ENCODE results near the gene LRMDA.

LRMDA gene

DNA sequence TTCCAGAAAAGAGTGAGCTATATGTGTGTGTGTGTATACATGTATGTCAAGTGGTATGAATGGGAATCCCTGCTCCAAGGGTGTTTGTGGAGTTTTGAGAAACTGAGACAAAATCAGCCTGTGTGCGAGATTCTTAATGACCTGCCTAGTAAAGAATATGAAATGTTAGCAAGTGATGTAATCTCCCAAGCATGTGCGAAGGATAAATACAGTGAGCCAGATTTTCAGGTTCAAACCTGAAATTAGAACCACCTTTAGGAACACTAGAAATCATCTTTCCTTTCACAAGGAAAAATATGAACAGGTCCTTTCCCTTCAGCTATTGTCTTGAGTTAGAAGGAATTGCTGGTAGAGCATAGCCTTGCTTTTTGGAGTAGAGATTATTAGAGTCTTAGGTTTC is 457.6 kb downstream of the LRMDA start:
- no peak for DNase-seq

DNA sequence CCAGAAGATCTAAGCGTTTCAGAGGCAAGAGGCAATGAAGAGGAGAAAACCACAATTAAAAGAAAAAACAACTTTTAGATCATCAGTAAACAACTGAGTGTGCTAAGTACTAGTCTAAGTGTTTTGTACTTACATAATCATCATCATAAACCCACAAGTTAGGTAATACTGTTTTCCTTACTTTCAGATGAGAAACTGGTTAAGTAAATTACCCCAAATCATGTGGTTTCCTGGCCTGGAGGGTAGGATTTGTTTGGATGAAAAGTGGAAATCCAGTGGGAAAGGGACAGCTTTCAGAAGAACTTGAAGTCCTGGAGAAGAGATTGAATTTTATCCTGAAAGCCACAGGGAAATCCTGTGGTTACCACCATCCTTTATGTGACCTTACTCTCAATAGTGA is 463.3 kb downstream of the LRMDA start:
- DNase-seq = no peak

DNA sequence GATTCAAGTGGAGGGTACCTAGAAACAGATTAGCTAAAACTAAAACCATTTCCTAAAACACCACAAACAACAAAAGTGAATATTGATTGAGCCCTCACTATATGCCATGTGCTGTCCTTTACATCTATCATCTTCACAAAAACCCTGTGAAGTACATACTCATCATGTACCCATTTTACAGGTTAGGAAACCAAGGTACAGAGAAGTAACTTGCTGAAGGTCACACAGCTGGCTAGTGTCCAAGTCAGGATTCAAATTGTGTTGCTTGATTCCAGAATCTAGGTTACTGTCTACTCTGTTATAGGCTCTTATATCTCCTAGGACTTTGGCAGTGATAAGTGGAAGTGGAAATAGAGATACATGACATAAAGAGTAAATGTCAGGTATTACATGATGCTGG is 463.8 kb downstream of the LRMDA start:
- DNase-seq = no peak

DNA sequence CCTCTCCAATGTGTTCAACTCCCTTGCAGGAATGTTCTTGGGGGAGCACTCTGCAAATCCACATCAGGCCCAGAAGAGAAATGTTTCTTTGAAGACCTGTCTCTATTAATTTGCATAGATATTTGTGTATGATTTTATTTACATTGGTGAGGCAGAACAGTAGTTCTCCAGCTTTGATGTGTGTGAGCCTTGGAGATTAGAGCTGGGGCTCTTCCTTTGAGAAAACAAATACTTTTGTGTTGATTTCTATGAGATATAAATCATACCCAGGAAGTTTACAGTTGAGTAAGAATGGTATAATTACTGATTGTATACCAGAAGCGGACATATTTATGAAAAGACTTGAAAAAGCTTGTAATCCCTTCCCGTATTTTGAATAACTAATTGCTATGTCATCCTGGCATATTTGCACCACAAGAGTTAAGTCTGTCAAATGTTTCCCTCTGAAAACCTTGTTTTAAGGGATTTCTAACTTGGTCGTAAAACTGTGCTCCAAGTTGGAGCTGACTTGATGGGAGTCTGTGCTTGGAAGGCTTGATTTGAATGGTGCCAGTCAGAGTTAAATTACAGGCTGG is 468.5 kb downstream of the LRMDA start:
- DNase-seq = no peak

DNA sequence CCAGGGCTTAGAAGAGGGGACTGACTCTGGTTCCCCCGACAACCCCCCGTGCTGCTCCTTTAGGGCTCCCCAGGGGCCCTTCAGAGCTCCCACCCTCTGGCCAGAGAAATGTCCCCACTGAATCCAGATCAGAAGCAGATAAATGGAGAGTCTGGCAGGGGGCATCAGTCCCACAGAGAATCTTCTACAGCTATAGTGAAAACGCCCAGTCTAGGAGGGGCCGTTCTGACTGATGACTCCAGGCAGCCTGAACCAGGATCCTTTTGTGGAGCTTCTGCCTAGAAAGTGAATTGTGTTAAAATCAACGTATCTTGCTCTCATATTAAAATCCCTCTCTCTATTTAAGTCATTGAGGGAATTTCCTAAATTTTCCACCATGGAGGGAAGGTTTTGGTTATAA is 471.4 kb downstream of the LRMDA start:
- DNase-seq = no peak

DNA sequence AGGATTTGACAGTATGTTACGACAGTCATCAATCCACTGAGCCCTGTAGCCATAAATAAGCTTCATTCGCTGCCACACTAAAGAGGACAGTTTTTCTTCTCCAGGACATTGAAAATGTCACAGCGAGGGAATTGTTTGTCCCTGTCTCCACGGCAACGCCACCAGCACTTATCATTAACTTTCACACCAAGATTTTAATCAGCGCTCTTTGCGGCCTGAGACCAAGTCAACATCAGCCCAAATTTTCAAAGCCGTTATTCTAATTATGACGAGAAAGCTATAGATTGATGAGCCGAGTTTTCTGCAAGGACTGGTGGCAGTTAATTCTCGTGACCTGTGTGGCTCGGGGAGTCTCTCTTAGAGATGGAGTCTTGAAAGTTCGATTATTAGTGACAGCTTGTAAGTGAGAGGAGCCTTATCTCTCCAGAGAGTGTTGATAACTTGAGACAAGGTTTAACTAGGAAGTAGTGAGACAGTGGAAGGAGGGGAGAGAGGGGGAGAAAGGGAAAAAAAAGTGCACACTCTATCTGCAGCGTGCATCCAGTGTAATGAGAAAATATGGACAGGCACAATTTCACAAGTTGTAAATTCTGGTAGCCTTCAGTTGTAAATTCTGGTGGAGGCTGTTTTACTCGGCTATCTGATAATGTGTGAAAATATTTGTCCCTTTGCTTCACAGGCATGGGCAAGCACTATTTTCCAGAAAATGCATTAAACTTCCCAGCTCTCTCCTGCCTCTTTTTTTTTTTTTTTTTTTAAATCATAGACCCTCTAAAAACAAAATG is 473.3 kb downstream of the LRMDA start:
- no peak for DNase-seq

DNA sequence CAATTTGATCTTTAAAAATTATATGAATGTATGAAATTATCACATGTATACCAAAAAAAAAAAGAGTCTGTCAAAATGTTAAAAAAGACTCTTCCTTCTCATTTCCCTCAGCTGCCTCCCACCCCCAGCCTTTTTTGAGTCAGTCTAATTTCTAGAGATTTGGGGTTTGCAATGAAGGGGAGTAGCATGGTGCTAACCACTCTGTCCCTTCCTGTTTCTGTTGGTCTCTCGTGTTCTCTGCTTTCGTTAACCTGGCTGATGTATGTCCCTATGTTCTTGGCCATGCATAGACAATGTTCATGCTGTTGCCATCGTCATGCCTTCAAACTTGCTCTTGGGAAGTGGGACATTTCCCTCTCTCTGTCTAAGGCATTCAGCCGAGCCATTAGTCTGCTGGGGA is 474.1 kb downstream of the LRMDA start:
- DNase-seq = no peak

DNA sequence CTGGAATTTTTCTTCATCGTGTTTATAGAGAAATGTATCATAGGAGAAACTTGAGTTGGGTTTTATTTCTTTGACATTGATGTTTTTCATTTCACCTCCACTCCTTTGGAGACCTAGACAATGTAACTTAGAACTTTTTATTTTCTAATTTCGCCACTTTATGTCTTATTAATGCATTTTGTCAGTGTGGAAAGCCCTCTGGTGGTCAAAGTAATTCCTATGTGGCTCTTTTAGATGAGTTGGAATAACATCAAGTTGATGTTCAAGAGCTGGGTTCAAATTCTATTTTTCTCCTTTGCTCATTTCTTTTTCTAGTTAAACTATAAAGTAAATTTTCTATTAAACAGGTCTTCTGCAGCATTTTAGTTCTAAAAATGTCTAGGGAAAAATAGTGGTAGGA is 478.6 kb downstream of the LRMDA start:
- no peak for DNase-seq

DNA sequence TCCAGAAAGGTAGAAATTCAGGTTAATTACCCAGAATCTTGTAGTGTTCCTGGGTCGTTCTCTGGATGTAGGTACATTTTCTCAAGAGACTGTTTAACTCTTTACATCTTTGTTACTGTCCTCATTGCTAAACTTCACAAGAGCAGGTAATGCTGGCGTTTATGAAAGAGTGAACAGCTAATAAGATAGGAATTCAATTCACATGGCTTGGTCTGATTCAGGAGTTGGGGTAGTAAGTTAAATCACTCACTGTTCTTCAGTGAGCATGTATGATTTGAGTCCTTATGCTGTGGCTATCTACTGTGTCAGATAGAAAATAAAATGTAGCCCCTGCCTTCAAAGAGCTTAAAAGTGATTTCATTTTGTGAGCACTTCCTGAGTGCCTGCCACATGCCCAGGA is 480.0 kb downstream of the LRMDA start:
- DNase-seq = no peak

DNA sequence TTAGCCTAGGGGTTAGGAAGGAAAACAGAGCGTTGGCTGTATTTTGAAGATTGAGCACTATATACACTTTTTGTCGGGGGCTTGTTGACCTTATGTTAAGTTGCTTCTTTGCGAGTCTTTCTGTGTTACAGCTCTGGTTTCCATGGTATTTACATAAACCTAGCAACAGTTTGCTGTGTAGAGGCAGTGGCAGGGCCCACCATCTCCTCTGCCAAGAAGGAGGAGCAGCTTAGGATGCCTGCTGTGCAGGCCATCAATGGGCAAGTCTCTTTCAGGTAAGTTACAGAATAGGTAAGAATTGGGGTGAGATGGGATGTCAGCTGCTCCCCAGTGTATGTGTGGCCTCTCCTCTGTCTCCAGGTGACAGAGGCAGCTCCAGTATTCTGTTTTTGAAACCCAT is 485.5 kb downstream of the LRMDA start:
- DNase-seq = no peak

DNA sequence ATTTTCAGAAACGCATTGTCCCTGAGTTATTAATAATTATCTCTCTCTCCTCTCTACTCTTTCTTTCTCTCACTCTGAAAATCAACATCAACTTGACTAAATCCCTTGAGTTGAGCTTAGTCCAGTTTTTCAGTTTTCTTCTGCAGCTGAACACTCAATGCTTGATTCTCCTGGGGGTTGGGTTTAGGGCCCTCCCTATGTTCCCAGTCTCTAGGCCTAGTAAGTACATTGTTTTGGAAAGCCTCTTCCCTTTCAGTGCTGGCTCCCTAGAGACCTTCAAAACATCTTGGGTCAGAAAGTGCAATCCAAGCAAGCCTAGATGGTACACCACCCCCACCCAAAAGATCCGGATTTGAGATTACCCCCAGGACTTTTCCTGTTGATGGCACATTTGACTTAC is 488.5 kb downstream of the LRMDA start:
- no peak for DNase-seq

DNA sequence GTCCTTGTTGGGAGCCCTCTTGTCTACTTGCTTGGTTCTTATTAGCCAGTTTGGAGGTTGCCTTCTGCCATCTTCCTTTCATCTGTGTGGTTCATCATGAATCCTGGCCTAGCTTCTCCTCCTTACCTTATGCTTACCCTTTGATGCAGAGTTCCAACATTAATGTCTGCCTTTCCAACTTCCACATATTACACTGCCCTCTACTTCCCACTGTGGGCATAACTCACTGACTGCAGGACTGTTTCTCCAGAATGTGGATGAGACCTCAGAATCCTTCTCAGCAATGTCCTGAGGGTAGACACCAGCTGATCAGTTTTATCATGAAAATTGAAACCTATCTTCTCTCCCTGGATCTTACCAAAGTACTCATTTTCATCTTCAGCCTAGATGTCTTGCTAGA is 491.0 kb downstream of the LRMDA start:
- no peak for DNase-seq

DNA sequence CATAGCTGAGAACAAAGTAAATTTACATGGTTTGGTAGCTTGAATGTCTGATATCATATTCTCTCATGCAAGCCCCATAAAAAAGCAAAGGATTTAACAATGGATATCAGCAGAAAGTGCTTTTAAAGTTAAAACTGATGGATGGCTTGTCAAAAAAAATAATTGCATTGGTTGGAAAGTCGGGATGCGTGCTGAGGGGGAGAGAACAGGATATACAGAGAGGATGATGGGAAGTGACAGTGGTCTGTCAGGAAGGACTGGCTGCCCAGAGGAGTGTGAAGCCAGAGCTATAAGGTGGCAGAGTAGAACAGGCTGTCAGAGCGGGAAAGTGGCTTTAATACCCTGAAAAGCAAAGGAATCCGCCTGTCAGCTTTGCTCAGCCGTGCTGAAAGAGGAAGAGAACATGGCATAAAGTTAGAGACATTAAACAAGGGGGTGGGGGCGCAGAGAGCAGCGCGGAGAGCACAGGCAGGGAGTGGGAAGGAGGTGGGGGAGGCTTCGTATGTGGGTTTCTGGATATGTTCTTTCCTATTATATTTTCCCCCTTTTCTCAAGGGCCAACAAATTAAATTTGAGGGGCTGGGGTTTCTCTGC is 493.0 kb downstream of the LRMDA start:
- no peak for DNase-seq

DNA sequence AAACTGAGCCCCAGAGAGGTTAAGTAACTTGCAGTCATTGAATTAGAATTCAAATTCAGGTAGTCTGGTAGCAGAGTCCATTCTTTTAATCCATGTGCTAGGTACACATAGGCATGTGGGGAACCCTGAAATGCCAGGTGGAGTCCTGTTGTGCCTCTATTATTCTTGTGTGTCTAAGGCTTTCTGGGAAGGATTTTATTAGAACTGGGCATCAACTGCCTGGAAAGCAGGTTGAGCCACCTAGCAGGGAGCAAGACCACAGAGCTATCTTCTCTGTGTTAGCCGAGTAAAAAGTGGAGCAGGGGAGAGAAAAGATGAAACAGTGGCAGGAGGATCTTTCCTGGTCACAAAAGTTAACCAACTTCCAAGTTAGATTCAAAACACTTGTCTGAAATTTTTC is 494.6 kb downstream of the LRMDA start:
- no peak for DNase-seq

DNA sequence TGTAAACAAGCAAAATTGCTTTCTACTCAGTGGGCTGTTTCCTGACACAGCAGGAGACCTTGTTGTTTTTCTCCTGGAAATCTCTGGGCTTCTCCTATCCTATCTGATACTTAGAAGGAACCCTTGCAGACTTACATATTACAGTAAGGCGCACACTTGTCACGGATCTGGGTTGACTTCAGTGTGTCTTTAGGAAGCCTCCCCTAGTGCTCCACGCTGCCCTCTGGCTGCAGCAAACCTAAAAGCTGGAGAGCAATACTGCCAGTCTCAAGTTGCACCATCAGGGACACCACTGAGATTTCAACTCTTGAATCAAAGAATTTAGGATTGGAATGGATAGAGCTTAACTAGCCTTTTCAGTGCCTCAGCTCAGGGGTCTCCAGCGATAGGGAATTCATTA is 495.3 kb downstream of the LRMDA start:
- no peak for DNase-seq

DNA sequence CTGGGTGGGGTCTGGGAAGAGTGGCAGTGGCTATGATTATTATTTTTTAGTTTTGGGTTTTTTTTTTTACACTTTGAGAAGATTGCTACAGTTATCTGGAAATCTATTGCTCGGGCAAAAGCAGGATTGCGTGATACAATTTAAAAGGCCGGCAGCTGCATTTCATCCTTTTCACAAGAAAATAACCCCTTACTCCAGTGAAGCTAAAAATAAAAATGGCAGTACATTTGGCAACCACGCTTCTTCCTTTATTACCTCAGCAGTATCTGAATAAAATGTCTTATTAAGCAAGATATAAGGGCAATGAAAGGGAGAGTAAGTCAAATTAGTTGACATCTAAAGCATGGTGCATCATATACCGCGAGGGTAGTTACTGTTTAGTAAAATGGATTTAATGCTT is 496.8 kb downstream of the LRMDA start:
- no peak for DNase-seq

DNA sequence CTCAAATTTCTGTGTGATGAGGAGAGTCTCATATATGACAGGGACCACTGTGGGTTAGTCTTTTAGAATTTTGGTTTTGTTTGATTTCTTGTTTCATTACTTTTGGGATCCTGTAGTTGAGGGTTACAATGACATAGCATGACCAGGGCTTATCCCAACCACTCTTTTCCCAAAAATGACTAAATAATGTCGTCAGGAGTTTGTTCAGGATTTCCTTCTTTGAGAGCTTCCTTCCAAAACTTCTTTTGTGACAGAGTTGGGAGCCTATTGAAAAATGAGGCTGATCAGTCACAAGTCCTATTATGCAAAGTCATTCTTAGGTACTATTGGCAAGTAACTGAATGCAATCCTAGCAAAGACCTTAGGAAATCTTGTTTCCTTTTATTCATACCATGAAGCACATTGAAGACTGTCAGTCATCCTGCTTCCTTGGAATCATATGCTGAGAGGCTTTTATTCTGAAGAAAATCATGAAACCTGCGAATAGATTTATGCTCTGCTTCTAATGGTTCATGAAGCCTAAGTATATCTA is 498.3 kb downstream of the LRMDA start:
- no peak for DNase-seq

DNA sequence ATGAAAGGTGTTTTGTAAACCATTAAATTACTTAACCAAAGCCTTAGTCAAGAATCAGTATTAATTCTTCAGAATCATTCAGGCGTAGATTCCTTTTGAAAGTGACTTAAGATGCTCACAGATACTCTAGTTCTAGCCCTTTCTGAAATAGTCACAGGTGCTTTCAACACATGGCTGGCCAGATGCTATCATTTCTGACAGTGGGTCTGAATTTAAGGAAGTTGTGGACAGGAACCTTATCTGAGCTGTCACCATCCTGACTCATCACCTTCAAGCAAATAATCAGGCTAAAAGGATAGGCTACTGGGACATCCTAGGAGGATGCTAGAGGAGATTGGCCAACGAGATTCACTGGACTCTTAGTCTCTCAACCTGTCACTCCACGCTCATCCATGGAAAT is 501.5 kb downstream of the LRMDA start:
- no peak for DNase-seq

DNA sequence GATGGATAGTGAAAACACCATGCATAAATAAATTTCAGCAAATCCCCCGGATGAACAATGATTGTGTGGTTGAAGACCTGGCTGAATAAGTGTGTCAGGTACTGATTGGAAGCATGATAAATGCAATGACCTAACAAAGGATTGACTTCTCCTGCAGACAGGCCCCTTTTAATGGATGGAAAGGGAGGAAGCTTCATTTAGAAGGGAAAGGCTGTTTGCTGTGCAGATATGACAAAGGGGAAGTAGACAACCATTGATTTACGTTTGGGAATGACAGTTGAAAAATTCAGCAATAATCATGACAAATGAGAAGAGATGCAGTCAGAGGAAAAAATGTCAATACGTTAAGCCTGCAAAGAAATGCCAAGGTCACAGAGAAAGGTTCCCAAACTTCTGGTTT is 503.8 kb downstream of the LRMDA start:
- no peak for DNase-seq

DNA sequence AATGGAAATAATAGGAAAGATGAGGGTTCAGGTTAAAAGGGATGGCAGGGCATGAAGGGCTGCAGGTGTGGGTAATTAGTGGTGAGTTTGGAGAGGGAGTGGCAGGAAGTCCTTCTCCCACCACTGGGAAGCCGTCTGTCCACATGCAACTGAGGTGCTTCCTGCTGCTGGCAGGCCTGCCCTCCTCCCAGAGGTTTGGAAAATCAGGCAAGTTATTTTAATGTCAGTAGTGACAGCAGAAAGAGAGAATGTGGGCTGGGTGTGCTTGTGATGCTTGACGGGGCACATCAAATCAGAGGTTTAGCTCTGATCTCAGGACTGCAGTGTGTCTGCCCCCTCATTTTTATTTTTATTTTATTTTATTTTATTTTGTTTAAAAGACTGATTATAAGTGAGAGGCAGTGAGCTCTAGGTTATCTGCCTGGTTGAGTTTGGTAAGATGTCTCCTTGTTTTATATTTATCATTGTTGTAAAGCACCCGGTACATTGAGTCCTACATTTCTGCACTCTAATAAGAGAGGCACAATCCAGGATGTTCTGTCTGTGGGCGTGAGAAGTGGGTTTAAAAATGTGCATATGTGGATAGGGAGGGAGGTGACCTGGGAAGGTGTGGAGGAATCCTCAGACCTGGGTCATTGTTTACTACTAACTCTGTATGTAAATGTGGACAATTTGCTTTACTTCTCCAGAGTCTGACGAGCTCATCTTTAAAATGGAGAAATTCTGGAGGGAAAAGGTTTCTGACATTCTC is 504.4 kb downstream of the LRMDA start:
- DNase-seq = no peak

DNA sequence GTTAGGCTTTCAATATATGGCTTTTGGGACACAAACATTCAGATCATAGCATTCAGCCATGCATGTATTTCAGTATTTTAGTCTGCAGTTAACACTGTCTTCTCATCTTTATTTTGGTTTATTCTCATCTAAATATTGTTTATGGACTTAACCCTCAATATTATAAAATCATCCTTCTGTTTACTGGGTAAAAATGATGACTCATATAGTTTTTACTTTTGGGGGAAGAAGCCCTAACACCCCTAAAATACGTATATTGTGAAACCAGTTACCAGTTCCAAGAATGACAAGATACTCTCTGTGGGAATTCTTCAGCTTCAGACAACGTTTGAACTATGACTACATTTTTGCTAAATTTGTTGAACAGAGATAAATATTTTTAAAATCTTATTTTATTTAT is 505.4 kb downstream of the LRMDA start:
- DNase-seq = no peak

DNA sequence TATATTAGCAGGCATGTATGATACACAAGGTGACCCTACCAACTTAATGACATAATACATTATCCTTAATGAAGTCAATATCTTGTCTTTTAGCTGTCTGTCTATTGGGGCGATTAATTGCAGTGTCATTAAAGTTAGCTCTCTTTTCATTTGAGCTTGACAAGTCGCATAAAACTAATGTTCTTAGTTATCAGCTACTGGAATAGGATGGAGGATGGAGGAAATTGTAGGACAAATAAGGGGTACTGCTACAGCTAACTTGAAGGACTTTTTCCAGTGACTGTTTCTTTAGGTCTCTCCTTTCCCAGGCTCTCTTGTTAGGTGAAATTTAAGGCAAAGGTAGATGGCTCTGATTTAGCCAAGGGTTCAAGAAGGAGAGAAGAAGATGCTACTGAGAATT is 506.4 kb downstream of the LRMDA start:
- DNase-seq = no peak

DNA sequence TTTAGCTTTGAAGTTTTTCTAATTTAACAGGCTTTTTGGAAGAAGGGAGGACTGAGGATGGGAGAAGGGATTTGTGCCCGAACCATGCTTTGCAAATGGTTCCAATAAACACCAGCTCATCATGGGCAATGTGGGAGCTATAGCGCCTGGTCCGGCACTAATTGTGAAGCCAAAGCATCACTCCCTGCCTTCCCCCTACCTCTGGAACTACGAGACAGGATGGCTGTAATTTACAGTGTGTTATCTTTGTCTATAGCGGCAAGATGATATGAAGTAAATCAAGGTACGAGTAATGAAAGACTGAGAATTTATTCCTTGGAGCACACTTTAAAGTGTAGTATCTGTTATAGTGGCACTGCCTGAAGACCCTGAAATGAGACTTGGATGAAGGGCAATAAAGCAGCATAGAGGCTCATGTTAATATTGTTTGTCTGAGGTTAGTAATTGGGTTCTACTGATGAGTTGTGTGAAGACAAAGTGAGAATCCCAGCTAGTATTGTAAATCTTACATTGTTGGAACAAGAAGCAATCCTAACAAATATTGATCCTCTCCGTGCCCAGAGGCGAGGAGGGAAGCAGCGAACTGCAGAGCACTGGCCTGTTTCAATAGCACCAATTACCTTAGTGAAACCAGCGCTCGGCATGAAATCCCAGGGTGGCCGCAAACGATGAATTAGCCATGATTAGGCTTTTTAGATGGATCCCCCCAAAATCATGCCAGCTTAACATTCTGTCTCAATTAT is 507.1 kb downstream of the LRMDA start:
- no peak for DNase-seq

All from activated CD4-positive, CD25-positive, alpha-beta regulatory T cell treated with anti-CD3 and anti-CD28 coated beads, Interleukin-2, amount 50 U/mL, for 72 hours (primary cell).